Measurements from ENCODE around the gene HECA. TPM values are rescaled to one million over a fixed set of nuclear protein-coding genes. Genes with fewer than 3 reads are reported as not detected.
"Not testable (repeated sequence)": the region's sequence is repeated elsewhere in the genome, so short reads cannot be mapped to it uniquely, and the experiment has no call there.

Gene HECA
- polyA plus RNA-seq, 3 donors, result 14.9 to 15.9 (median 15.0) TPM

DNA sequence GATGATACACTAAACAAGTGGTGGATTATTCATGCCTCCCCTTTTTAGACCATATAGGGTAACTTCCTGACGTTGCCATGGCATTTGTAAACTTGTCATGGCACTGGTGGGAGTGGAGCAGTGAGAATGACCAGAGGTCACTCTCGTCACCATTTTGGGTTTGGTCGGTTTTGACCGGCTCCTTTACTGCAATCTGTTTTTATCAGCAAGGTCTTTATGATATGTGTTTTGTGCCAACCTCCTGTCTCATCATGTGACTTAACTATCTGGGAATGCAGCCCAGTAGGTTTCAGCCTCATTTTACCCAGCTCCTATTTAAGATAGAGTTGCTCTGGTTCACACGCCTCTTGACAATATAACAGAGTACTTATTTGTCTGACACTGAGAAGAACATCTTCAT lies 22.2 kb downstream of the HECA start:
- DNase-seq (ENCODE audit: low read depth in 3 of 3, low spot score in 2 of 3), result not testable (repeated sequence)

DNA sequence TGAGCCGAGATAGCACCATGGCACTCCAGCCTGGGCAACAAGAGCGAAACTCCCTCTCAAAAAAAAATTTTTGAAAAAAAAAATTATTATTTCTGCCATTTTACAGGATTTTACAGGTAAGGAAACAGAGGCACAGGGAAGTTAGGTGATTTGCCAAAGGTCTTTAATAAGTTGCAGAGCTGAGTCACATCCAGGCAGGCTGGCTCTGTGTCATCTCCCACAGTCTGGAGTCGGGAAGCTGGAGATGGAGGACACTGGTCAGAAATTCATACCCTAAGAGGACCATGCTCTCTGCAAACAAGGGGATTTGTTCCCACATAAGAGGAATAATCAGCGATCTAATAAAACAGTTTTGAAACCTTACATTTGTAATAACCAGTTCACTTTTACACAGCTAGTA lies 24.1 kb downstream of the HECA start:
- DNase-seq (ENCODE audit: low read depth in 3 of 3, low spot score in 2 of 3), result no peak

DNA sequence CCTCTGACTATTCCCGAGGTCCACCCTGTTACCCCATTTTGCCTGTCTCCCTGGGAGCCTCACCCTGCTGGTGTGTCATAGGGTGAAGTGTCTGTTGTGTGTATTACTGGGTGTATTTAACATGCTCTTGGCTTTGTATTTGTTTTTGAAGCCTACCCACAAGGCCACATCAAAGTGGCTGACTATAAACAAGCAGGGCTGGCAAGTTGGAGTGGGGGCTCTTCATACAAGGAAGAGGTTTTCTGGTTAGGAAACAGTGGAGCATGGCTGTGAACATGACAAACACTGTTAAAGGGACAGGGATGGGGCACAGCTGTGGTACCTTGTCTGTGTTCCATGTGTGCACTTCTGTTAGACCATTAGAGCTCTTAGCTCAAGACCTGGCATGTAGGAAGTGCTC lies 26.3 kb downstream of the HECA start:
- no peak for DNase-seq (ENCODE audit: low read depth in 3 of 3, low spot score in 2 of 3)

DNA sequence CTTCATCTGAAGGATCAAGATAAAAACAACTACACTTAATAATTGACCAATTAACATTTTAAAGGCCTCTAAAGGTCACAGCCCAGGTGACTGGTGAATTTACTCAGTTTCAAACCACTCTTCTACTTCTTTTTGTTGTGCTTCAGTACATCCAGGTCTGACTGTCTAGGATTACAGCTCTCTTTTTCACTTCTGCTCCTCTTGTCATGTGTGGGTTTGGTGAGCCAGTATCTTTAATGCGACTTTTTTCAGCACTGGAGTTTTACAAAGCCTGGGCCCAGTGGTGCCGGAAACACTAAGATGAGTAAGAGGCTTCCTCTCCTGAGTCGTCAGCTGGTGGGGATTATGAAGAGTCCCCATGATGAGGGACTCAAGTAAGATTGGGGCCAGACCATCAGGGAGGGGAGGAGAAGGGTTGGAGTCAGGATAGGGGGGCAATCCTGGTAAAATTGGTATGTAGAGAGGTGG lies 27.0 kb downstream of the HECA start:
- DNase-seq (ENCODE audit: low read depth in 3 of 3, low spot score in 2 of 3), result no peak

DNA sequence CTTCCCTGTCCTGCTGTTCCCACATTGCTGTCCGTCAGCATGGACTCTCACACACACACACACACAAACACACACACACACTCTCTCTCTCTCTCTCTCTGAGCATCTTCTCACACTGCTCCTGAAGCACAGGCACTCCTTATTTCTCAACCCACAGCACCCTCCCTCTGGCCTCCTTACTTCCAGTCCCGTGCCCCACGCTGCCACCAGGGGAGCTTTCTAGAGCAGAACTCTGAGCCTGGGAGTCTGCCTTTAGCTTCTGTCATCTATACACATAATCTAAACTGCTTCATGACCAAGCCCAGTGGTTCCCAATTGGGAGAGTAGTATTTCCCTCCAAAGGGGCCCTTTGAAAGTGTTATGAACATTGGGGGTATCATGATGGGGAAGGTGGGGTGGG lies 29.1 kb downstream of the HECA start:
- DNase-seq (ENCODE audit: low read depth in 3 of 3, low spot score in 2 of 3), result no peak

DNA sequence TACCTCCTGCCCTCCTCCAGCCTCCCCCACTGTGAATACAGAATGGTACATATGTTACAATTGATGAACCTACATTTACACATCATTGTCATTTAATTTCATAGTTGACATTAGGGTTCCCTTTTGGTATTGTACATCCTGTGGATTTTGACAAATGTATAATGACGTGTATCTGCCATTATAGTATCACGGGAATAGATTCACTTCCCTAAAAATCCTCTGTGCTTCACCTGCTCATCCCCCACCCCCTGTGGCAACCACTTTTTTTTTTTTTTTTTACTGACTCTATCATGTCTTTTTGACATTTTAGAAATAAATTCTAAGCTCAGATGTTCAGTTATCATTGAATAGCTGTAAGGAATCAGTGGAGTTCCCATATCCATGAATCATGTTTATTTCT lies 30.4 kb downstream of the HECA start:
- no peak for DNase-seq (ENCODE audit: low read depth in 3 of 3, low spot score in 2 of 3)

DNA sequence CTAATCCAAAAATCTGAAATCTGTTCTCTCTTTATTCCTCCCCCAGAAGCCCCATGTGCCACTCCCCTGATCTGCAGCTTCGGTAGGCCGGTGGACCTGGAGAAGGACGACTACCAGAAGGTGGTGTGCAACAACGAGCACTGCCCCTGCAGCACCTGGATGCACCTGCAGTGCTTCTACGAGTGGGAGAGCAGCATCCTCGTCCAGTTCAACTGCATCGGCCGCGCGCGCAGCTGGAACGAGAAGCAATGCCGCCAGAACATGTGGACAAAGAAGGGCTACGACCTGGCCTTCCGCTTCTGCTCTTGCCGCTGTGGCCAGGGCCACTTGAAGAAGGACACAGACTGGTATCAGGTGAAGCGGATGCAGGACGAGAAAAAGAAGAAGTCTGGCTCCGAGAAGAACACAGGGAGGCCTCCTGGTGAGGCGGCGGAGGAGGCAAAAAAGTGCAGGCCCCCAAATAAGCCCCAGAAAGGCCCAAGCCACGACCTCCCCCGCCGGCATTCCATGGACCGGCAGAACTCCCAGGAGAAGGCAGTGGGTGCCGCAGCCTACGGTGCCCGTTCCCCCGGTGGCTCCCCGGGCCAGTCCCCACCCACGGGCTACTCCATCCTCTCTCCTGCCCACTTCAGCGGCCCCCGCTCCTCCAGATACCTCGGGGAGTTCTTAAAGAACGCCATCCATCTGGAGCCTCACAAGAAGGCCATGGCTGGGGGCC lies 31.5 kb downstream of the HECA start:
- DNase-seq (ENCODE audit: low read depth in 3 of 3, low spot score in 2 of 3), result no peak

- DNase-seq (ENCODE audit: low read depth in 3 of 3, low spot score in 2 of 3), result no peak
Observed at GRCh38 chr6:139166956-139167313, 32.1 kb downstream of the HECA start.

DNA sequence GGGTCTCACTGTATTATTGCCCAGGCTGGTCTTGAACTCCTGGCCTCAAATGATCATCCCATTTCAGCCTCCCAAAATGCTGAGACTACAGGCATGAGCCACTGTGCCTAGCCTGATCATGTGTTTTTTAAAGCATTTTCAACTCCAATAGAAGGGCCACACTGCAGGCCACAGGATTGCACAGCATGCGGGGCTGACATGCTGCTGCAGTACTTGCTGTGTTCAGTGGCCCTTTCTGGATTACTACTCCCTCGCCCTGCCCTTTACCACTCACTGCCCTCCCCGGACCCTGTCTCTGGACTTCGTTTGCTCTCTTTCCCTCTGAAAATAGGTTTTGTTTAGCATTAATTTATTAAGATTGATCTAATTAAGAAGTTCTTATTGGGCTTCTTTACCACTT lies 37.3 kb downstream of the HECA start:
- no peak for DNase-seq (ENCODE audit: low read depth in 3 of 3, low spot score in 2 of 3)

GRCh38 chr6:139172567-139172966 lies 37.7 kb downstream of the HECA start:
- no peak for DNase-seq (ENCODE audit: low read depth in 3 of 3, low spot score in 2 of 3)

DNA sequence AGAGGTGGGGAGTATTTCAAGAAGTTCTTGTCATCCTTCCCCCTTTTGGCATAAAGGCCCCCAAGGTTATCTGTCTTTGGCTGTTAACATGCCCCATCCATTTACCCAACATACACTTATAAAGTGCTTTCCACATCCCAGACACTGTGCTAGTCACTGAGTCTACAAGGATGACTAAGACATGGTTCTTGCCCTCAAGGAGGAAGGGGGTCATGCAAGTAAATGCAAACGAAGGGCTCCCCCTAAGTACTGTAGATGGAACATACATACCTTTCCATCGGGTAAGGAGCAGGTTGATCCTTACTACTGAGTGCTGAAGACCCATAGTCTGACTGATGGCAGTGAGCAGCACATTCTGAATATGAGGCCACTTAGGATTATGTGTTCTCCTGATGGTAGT lies 38.3 kb downstream of the HECA start:
- DNase-seq (ENCODE audit: low read depth in 3 of 3, low spot score in 2 of 3), result no peak

GRCh38 chr6:139173822-139174221 lies 38.9 kb downstream of the HECA start:
- no peak for DNase-seq (ENCODE audit: low read depth in 3 of 3, low spot score in 2 of 3)

- no peak for DNase-seq (ENCODE audit: low read depth in 3 of 3, low spot score in 2 of 3)
Observed at GRCh38 chr6:139174961-139175360, 40.1 kb downstream of the HECA start.

DNA sequence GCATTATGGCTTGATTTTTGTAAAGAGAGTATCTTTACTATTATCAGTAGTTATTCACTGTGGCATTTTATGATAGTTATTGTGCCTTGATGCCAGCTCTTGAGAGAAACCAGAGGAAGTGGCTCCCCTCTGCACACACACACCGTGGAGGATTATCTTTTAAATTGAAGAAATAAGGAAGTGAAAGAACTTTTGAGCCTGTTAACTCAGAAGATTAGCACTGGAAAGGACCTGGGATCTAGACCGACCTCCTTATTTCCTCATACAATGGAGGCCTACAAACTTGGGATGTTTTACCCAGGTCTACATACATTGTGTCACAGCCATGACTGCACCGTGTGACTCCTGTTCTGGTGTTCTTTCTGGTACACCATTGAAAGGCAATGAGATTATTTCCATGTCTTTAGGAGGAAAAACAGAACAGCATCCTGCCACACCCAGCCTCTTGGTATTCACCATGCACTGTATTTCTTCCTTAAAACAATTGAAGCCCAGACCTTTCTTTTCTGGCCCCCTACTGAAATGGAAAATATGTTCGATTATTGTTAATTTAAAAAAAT lies 40.6 kb downstream of the HECA start:
- no peak for DNase-seq (ENCODE audit: low read depth in 3 of 3, low spot score in 2 of 3)

- DNase-seq (ENCODE audit: low read depth in 3 of 3, low spot score in 2 of 3), result no peak
Observed at GRCh38 chr6:139181236-139181635, 46.4 kb downstream of the HECA start.

DNA sequence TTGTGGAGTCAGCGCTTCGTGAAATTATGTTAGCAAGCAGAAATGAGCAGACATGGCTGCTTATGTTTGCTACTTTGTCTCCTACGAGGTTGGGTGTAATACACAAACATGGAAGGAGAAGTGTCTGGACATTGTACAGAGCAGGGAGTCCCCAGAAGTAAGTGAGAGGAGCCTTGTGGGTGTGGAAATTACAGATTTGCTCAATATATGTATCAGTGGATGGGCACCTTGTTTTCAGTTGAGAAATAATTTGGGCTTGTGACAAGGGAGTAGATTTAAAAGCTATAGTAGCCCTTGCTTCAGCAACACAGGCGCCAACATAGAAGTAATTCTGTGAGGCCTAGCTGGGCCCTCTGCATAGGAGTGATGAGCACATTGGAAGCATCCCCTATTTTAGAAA lies 49.2 kb downstream of the HECA start:
- DNase-seq (ENCODE audit: low read depth in 3 of 3, low spot score in 2 of 3), result no peak

DNA sequence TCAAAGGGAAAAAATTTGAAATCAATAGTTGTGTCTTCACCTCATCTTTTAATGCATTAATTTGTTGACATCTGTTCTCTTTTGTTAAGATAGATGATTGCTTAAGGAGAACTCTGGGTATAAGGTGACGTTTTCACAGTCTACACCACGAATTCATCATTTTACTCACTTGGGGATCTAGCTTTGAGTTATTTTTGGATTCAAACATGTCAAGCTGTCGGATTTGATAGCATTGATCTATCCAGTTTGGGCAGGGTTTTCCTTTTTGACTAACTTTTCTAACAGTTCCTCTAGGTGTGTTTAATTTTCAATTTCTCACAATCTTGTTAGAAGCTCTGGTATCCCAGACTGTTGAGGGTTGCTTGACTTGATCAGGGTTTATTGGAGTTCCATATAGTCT lies 49.6 kb downstream of the HECA start:
- DNase-seq (ENCODE audit: low read depth in 3 of 3, low spot score in 2 of 3), result no peak

GRCh38 chr6:139186242-139186641 lies 51.4 kb downstream of the HECA start:
- DNase-seq (ENCODE audit: low read depth in 3 of 3, low spot score in 2 of 3), result no peak

DNA sequence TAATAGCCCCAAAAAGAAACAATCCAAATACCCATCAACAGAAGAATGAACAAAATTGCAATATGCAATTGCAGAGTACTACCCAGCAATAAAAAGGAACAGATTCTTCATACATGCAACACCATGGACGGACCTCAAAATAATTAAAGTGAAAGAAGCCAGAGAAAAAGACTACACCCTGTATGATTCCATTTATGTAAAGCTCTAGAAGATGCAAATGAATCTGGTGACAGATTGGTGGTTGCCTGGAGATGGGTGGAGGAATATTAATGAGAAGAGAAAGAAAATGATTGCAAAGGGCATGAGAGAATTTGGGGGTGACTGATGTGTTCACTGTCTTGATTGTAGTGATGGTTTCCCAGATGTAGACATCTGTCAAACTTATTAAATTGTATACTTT lies 51.8 kb downstream of the HECA start:
- no peak for DNase-seq (ENCODE audit: low read depth in 3 of 3, low spot score in 2 of 3)

DNA sequence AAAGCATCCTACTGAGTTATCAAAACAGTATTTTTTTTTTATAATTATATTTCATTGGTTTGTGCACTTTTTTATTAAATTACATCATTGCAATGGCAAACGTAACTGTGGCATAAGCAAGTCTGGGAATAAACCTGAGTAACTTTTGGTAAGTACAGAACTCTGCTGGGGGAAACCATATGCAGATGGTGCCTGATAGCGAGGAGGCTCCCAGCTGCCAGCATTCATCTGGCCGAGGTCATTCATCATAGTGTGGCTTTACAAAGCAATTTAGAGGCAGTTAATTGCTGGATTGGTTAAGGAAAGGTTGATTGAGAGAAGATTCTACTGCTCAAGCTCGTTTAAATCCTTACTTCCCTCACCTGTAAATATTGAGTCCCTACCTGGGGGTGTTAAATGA lies 52.6 kb downstream of the HECA start:
- DNase-seq (ENCODE audit: low read depth in 3 of 3, low spot score in 2 of 3), result no peak

- DNase-seq (ENCODE audit: low read depth in 3 of 3, low spot score in 2 of 3), result no peak
Observed at GRCh38 chr6:139189665-139190064, 54.8 kb downstream of the HECA start.

GRCh38 chr6:139194740-139195139 lies 59.9 kb downstream of the HECA start:
- no peak for DNase-seq (ENCODE audit: low read depth in 3 of 3, low spot score in 2 of 3)

All from right renal cortex interstitium (tissue), 3 donors.